ENCODE data around the gene NREP.

Gene NREP

GRCh38 chr5:111792471-111793058 lies 35.6 kb upstream of the NREP start:
- H3K9me3 Mint-ChIP-seq, result peaks cover 2% of the 10 kb centered on the region
- H3K27ac Mint-ChIP-seq, result no peak overlapping the region
- no peaks in the 10 kb centered on the region for H3K4me1 Mint-ChIP-seq
- no peak overlapping the region for H3K4me3 Mint-ChIP-seq
- no peaks in the 10 kb centered on the region for H3K36me3 Mint-ChIP-seq (ENCODE audit: low read depth)
- H3K27me3 Mint-ChIP-seq (ENCODE audit: low read depth), result no peaks in the 10 kb centered on the region
- TF ChIP-seq CTCF (IDR thresholded peaks at IDR 0.05; ENCODE audit: unreplicated experiment in 3 of 3), result no peak

- Mint-ChIP-seq H3K36me3 (ENCODE audit: low read depth) (no peaks in the 10 kb centered on the region), H3K9me3 (no peaks in the 10 kb centered on the region), H3K27ac (no peak overlapping the region), H3K27me3 (ENCODE audit: low read depth) (no peaks in the 10 kb centered on the region), H3K4me1 (no peaks in the 10 kb centered on the region), H3K4me3 (no peak overlapping the region)
- no peak for TF ChIP-seq CTCF (IDR thresholded peaks at IDR 0.05; ENCODE audit: unreplicated experiment in 3 of 3)
Measured at GRCh38 chr5:111790295-111790694, 33.3 kb upstream of the NREP start.

GRCh38 chr5:111787006-111787405 lies 30.0 kb upstream of the NREP start:
- H3K27me3 Mint-ChIP-seq (ENCODE audit: low read depth), result no peaks in the 10 kb centered on the region
- H3K9me3 Mint-ChIP-seq, result no peaks in the 10 kb centered on the region

GRCh38 chr5:111784491-111785181 lies 27.6 kb upstream of the NREP start:
- Mint-ChIP-seq H3K27ac (no peak overlapping the region), H3K4me3 (no peak overlapping the region), H3K36me3 (ENCODE audit: low read depth) (no peaks in the 10 kb centered on the region), H3K27me3 (ENCODE audit: low read depth) (no peaks in the 10 kb centered on the region), H3K4me1 (peaks cover 17% of the 10 kb centered on the region), H3K9me3 (no peaks in the 10 kb centered on the region)
- TF ChIP-seq CTCF (IDR thresholded peaks at IDR 0.05; ENCODE audit: unreplicated experiment in 3 of 3), result no peak

More at GRCh38 chr5:111787006-111787405, 30.0 kb upstream of the NREP start:
- no peak for TF ChIP-seq CTCF (IDR thresholded peaks at IDR 0.05; ENCODE audit: unreplicated experiment in 3 of 3)
- H3K4me3 Mint-ChIP-seq, result no peak overlapping the region
- no peaks in the 10 kb centered on the region for H3K36me3 Mint-ChIP-seq (ENCODE audit: low read depth)
- peaks cover 8% of the 10 kb centered on the region for H3K4me1 Mint-ChIP-seq
- no peak overlapping the region for H3K27ac Mint-ChIP-seq

GRCh38 chr5:111783537-111783936 lies 26.5 kb upstream of the NREP start:
- no peak for TF ChIP-seq CTCF (IDR thresholded peaks at IDR 0.05; ENCODE audit: unreplicated experiment in 3 of 3)
- Mint-ChIP-seq H3K9me3 (no peaks in the 10 kb centered on the region), H3K4me3 (no peak overlapping the region), H3K27ac (no peak overlapping the region), H3K36me3 (ENCODE audit: low read depth) (no peaks in the 10 kb centered on the region), H3K27me3 (ENCODE audit: low read depth) (no peaks in the 10 kb centered on the region), H3K4me1 (peaks cover 26% of the 10 kb centered on the region)

- no peaks in the 10 kb centered on the region for H3K36me3 Mint-ChIP-seq (ENCODE audit: low read depth)
- peaks cover 31% of the 10 kb centered on the region for H3K4me1 Mint-ChIP-seq
- H3K9me3 Mint-ChIP-seq, result no peaks in the 10 kb centered on the region
- H3K27me3 Mint-ChIP-seq (ENCODE audit: low read depth), result no peaks in the 10 kb centered on the region
- H3K4me3 Mint-ChIP-seq, result no peak overlapping the region
- H3K27ac Mint-ChIP-seq, result no peak overlapping the region
- no peak for TF ChIP-seq CTCF (IDR thresholded peaks at IDR 0.05; ENCODE audit: unreplicated experiment in 3 of 3)
Measured at GRCh38 chr5:111782216-111782615, 25.2 kb upstream of the NREP start.

Data from nephron (organoid).